GM10266 (cell line): ENCODE measurements around the gene SLC30A9.

Source experiments
- DNase-seq: peaks from one replicate; pipeline ENCODE4 v3.0.0; 2012; ENCODE audit errors: extremely low spot score
- CTCF ChIP-seq: IDR thresholded peaks from 2 replicates; pipeline ENCODE4 v1.5.1; 2012; ENCODE audit warnings: mild to moderate bottlenecking, low read depth; ENCODE audit not compliant: control insufficient read depth, insufficient read depth; ENCODE audit errors: missing control alignments

SLC30A9 gene

GRCh38 chr4:41990365-41991111 is at the start of gene SLC30A9:
TSS of gene SLC30A9 (plus strand) at chr4:41990530. CDS start at chr4:41990652, 122 bp downstream.
- DNase-seq, result peak; percentile 94
- peak; percentile 8 for TF ChIP-seq CTCF

- DNase-seq, result no peak
- no peak for TF ChIP-seq CTCF
Observed at GRCh38 chr4:41940834-41941233, 49.5 kb upstream of the SLC30A9 start.

GRCh38 chr4:41943506-41943905 is 46.8 kb upstream of the SLC30A9 start:
- no peak for TF ChIP-seq CTCF
- no peak for DNase-seq

GRCh38 chr4:41944089-41944488 is 46.2 kb upstream of the SLC30A9 start:
- no peak for TF ChIP-seq CTCF
- DNase-seq, result no peak

- DNase-seq, result no peak
- TF ChIP-seq CTCF, result no peak
Observed at GRCh38 chr4:41949531-41949930, 40.8 kb upstream of the SLC30A9 start.

GRCh38 chr4:41957634-41958033 is 32.7 kb upstream of the SLC30A9 start:
- peak; percentile 45 for TF ChIP-seq CTCF
- DNase-seq, result peak; percentile 48

- DNase-seq, result no peak
- TF ChIP-seq CTCF, result peak; percentile 16
Observed at GRCh38 chr4:41963105-41963504, 27.2 kb upstream of the SLC30A9 start.
